Tongue (tissue), 2 donors: Measurements from ENCODE around the gene NFYA. TPM values are rescaled to one million over a fixed set of nuclear protein-coding genes. Genes with fewer than 3 reads are reported as not detected.
"Not testable (repeated sequence)": the region's sequence is repeated elsewhere in the genome, so short reads cannot be mapped to it uniquely, and the experiment has no call there.

Source experiments
- DNase-seq: peaks from one replicate; pipeline ENCODE4 v3.0.0-alpha.2; 2015
- total RNA-seq: library from RNA; depleted of rRNA; stranded (reverse); fragments of >200 nt; gene quantifications from one replicate; pipeline ENCODE4 v1.2.3, GENCODE V29; 2014

The NFYA gene
- total RNA-seq, 1 donor from 2014 or later, result 27.8 TPM

- DNase-seq, result peak; percentile 94
Measured at GRCh38 chr6:41073203-41073967, 611 bp downstream of the NFYA start.

DNA sequence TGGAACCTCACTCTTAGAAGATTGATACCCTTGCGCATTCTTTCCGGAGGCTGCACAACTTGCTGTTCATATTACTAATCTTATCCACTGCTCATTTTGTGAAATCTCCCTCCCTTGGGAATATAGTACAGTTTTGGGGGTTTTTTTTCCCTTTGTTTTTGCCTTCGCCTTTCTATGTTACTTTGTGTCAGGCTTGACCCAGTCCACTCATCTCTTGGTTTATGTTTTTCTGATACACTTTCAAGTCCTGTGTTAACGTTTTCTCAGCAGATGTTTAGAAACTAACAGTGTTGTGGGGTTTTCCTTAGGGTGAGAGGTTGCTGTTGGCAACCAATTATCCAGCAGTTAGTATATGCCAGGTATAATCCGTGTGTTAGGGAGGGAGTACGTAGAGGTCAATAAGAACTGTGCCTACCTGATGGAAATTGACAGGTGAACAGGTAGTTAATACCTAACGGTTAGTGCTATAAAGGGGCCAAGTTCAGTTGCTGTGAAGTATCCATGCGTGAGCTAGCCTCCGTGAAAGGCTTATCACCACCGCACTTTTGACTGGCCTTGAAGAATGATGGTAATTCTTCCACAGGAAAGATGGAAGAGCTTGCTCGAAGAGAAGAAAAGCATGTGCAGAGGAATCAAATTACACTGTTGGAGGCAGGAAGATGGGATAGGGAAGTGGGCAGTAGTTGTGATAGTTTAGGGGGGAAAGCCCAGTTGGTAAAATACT is 1.4 kb downstream of the NFYA start:
- DNase-seq, result no peak

DNA sequence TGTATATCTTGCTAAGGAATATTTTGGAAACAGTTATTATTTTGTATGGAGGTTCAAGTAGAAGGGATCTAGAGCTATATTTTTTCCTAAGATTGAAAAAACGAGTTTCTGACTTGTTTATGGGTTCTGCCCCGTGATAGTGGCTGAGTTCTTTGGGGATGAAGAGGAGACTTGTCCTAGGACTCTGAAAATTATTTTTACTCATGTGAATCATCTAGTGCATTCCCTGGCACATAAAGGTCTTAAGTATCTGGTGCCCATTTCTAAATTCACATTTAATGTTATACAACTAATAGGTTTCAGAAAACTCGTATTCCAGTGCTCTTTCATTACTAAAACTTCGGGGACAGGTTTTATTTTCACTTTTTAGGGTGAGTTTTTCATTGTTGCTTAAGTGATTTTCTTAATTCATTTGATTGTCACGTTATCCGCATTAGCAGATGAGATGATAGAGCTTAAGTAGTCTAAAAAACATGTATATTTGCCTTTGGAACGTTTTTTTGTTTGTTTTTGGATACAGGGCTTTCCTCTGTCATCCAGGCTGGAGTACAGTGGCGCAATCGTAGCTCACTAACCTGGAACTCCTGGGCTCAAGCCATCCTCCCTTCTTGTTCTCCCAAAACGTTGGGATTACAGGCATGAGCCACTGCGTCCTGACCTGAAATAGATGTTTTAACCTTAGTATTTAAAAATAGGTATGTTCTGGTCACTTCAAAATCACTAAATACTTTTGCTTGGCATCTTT is 2.1 kb downstream of the NFYA start:
- DNase-seq, result no peak

DNA sequence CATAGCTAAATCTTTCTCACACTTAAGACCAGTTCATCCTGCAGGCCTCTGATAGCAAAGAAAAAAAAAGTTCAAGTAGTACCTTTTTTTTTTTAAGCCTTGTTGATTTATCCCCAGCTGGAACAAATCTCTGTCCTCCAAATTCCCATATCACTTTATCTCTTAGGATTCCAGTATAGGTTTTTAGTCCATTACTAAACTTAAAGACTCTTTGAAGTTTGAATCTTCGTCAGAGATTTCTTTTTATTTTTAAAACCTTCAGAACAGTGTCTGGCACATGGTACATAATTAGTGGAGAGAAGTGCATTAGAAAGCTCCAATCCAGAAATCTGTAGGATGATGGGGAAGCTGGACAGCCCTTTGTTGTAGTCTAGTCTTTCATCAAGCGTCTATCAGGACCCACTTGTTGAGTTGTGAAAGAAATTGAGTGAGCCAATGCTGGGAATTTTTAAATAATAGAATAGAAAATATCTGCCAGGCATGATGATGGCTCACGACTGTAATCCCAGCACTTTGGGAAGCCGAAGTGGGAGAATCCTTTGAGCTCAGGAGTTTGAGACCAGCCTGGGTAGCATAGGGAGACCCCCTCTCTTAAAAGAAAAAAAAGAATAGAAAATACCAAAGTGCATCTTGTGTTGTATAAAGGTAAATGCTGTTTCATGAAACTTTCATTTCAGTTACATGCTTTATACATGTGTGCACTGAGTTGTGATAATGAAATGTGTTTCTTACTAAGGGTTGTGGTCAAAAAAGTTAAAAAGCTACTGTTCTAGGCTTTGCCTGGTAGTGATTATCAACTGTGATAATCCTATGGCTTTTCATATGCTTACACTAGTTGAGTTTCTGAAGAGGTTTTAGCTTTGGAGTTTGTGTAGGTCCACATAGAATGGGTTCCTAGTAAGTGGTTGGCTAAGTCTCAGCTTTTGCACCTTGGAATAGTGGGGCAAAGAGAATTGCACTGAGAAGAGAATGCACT is 3.2 kb downstream of the NFYA start:
- no peak for DNase-seq

- DNase-seq, result no peak
Measured at GRCh38 chr6:41077536-41077935, 4.8 kb downstream of the NFYA start.

DNA sequence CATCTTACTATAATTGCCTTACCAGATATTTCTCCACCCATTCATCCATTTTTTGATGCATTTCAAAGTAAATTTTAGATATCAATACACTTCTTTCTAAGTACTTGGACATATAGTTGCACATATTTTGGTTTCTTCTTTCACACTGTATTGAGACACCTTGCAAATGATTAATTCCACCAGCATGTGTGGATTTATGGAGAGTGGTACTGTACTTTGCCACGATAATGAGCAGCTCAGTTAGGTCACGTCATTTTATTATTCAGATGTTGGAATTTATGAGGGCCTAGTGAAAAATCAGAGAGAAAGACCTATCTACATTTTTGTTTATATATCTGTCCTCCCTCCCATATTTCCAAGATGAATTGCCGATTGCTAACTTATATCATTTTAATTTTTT is 5.3 kb downstream of the NFYA start:
- DNase-seq, result no peak

GRCh38 chr6:41079080-41079479 is 6.3 kb downstream of the NFYA start:
- DNase-seq, result no peak

- no peak for DNase-seq
Measured at GRCh38 chr6:41080621-41081020, 7.8 kb downstream of the NFYA start.

- DNase-seq, result no peak
Measured at GRCh38 chr6:41083072-41083471, 10.3 kb downstream of the NFYA start.

DNA sequence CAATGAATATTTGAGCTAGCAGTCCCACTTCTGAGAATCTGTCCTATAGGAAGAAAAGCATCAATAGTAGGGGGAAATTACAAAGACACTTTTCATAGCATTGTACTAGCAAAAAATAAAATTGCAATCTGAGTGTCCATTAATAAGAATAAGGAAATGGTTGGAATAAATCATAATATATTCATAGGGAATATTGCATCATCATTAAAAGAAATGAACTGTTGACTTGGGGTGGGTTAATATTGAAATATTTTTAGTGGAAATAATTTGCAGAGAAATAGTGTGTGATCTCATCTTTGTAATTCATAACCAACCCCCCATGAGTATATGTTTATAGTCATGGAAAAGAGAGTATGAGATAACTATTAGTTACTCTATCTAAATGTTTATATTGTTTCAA is 12.4 kb downstream of the NFYA start:
- no peak for DNase-seq

GRCh38 chr6:41088451-41088850 is 15.7 kb downstream of the NFYA start:
- DNase-seq, result no peak

DNA sequence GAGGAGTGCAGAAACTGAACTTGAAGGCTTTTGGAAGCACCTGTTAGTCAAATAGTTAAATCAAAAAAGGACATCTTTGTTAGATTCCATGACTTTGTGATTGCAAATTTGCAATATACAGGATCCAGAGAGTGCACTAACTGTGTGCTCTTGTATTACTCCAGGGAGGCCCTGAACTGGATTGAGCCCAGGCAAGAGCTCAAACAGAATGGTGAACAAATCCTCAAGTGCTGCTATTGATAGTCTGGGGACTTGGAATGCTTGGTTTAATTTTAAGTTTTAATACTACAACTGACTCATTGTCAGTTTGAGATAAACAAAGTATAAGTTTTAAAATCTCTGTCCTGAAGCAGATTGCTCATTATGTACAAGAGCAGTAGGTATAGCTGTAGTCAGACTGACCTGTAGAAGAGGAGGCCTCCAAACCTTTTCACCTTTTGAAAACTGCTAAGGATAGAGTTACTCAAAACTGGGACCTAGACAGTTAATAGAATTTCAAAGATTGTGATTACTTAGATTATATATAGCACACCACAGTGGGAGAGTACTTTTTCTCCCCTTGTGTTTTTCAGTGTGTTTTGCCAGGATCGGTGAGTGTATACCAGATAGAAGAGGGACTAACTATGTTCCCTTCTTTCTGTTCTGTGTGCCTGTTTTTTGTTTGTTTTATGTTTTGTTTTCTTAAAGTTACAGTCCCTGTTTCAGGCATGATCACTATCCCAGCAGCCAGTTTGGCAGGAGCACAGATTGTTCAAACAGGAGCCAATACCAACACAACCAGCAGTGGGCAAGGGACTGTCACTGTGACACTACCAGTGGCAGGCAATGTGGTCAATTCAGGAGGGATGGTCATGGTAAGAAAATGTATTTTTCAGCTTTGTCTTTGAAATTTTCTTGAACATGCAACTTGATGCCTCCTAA is 18.3 kb downstream of the NFYA start:
- DNase-seq, result no peak

- peak; percentile 31 for DNase-seq
Measured at GRCh38 chr6:41092421-41093140, 19.8 kb downstream of the NFYA start.

DNA sequence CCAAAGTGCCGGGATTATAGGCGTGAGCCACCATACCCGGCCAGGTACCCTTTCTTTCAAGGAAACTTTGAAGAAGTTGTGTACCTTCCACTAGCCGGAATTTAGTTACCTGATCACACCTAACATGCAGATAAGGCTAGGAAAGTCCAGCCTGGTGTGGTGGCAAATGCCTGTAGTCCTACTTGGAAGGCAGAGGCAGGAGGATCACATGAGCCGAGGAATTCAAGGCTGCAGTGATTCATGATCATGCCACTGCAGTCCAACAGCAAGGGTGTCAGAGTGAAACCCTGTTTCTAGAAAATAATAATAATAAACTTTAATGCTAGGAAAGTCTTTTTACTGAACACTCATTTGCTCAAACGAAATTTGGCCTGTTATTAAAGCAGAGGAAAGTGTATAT is 21.0 kb downstream of the NFYA start:
- DNase-seq, result no peak

GRCh38 chr6:41097467-41098090 is 24.8 kb downstream of the NFYA start:
- DNase-seq, result no peak

GRCh38 chr6:41098366-41098765 is 25.6 kb downstream of the NFYA start:
- no peak for DNase-seq

DNA sequence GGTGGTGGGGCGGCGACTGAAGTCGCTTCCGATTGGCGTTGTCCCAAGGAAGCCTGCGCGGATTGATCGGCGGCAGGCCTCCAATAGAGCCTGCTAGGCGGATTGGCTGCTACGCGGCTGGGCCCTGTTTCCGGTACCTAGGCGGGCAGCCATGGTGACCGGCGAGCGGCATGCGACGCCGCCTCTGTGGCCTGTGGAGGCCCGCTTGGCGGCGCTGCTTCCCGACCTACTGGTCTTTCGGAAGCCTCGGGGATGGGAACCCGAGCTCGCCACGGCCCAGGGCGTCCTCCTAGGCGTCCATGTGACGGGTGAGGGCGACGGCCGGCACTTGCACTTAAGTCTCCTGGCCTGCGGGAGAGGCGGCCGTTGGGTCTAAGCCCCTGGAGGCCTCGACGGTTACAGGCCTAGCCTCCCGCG is 28.1 kb downstream of the NFYA start:
- DNase-seq, result peak; percentile 12

- no peak for DNase-seq
Measured at GRCh38 chr6:41103847-41104246, 31.1 kb downstream of the NFYA start.

DNA sequence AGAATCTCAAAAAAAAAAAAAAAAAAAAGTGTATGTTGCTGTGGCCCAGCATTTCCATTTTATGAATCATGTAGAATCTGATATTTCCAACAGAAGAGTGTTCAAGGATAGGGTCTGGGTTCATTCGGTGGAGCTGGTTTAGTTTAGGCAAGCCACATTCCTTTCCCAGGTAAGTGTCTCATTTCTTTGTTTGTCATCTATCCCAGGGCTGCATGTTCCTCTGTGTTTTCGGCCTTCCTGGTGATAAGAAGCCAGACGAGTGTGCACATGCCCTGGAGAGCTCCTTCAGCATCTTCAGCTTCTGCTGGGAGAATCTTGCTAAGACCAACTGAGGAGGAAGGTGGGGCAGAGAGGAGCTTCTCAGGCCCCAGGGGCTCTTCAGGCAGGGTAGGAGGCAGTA is 38.2 kb downstream of the NFYA start:
- no peak for DNase-seq

DNA sequence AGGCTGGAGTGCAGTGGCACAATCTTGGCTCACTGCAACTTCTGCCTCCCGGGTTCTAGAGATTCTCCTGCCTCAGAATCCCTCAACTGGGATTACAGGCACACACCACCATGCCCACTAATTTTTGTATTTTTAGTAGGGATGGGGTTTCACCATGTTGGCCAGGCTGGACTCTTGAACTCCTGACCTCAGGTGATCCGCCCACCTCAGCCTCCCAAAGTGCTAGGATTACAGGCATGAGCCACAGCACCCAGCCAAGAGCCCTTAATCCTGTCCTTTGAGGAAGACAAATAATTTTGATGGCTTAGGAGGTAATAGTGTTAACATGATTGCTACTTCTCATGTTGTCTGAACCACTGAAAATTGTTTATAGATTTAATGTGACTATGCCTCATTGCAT is 42.3 kb downstream of the NFYA start:
- DNase-seq, result not testable (repeated sequence)
